ENCODE data around the gene TIPARP.

- TF ChIP-seq POLR2AphosphoS5 (IDR thresholded peaks at IDR 0.05) (no peak), CTCF (IDR thresholded peaks at IDR 0.05) (no peak), POLR2A (IDR thresholded peaks at IDR 0.05) (no peak), EP300 (IDR thresholded peaks at IDR 0.05) (no peak)
Measured at GRCh38 chr3:156710429-156710828, 36.0 kb downstream of the TIPARP start.

Data from sigmoid colon (tissue), 4 donors.